Globus pallidus (tissue), 1 donor: ENCODE results near the gene PIEZO2.
A peak's percentile ranks its signal among the peaks of the same experiment; 100 is the strongest.

Experiments
- DNase-seq: peaks from one replicate; pipeline ENCODE4 v3.0.0-alpha.2; 2015; ENCODE audit warnings: low spot score

The PIEZO2 gene

GRCh38 chr18:10896851-10897250 is 252.5 kb downstream of the PIEZO2 start:
- no peak for DNase-seq

- DNase-seq, result no peak
These were observed 253.4 kb downstream of the PIEZO2 start for GRCh38 chr18:10895976-10896375.

- no peak for DNase-seq
These were observed 254.9 kb downstream of the PIEZO2 start for GRCh38 chr18:10894501-10894900.

GRCh38 chr18:10893761-10894160 is 255.6 kb downstream of the PIEZO2 start:
- DNase-seq, result no peak

GRCh38 chr18:10893196-10893595 is 256.2 kb downstream of the PIEZO2 start:
- no peak for DNase-seq

- DNase-seq, result no peak
These were observed 256.6 kb downstream of the PIEZO2 start for GRCh38 chr18:10892786-10893185.

GRCh38 chr18:10890022-10890421 is 259.3 kb downstream of the PIEZO2 start:
- no peak for DNase-seq

GRCh38 chr18:10878703-10879102 is 270.7 kb downstream of the PIEZO2 start:
- no peak for DNase-seq

- no peak for DNase-seq
These were observed 271.4 kb downstream of the PIEZO2 start for GRCh38 chr18:10877987-10878386.

- DNase-seq, result no peak
These were observed 273.6 kb downstream of the PIEZO2 start for GRCh38 chr18:10875811-10876210.

- no peak for DNase-seq
These were observed 277.1 kb downstream of the PIEZO2 start for GRCh38 chr18:10872304-10872703.

- DNase-seq, result no peak
These were observed 284.6 kb downstream of the PIEZO2 start for GRCh38 chr18:10864722-10865121.

- DNase-seq, result no peak
These were observed 286.3 kb downstream of the PIEZO2 start for GRCh38 chr18:10863026-10863425.

GRCh38 chr18:10860928-10861327 is 288.4 kb downstream of the PIEZO2 start:
- no peak for DNase-seq

GRCh38 chr18:10860382-10860781 is 289.0 kb downstream of the PIEZO2 start:
- DNase-seq, result no peak

GRCh38 chr18:10858477-10858876 is 290.9 kb downstream of the PIEZO2 start:
- DNase-seq, result no peak

- DNase-seq, result no peak
These were observed 293.2 kb downstream of the PIEZO2 start for GRCh38 chr18:10856132-10856531.

- DNase-seq, result no peak
These were observed 296.7 kb downstream of the PIEZO2 start for GRCh38 chr18:10852385-10853303.

GRCh38 chr18:10851824-10852319 is 297.5 kb downstream of the PIEZO2 start:
- DNase-seq, result peak; percentile 65

GRCh38 chr18:10850840-10851239 is 298.5 kb downstream of the PIEZO2 start:
- no peak for DNase-seq

GRCh38 chr18:10850216-10850615 is 299.2 kb downstream of the PIEZO2 start:
- DNase-seq, result no peak

GRCh38 chr18:10847907-10848306 is 301.5 kb downstream of the PIEZO2 start:
- no peak for DNase-seq

- DNase-seq, result no peak
These were observed 302.0 kb downstream of the PIEZO2 start for GRCh38 chr18:10847408-10847790.
